CD14-positive monocyte (primary cell): Measurements from ENCODE around the gene FKBP4. TPM values are rescaled to one million over a fixed set of nuclear protein-coding genes. Genes with fewer than 3 reads are reported as not detected.

Experiments used
- DNase-seq, 3 donors: peaks; one replicate each; pipeline ENCODE4 v3.0.0-alpha.2; 2011 to 2022
- H2AFZ ChIP-seq: 2 replicates; pipeline ENCODE4 v1.6.0; 2012; ENCODE audit warnings: mild to moderate bottlenecking, low read depth, low read length, inconsistent platforms; ENCODE audit not compliant: insufficient read depth, poor library complexity, severe bottlenecking
- H3K27ac ChIP-seq, 2 donors: 1 replicate in 1 of 2; 2 replicates in 1 of 2; pipeline ENCODE4 v1.5.1; 2012 to 2013; ENCODE audit warnings: low read length in 2 of 2, control low read depth in 1 of 2, inconsistent platforms in 1 of 2, low read depth in 1 of 2, mild to moderate bottlenecking in 1 of 2
- H3K27me3 ChIP-seq, 2 donors: one replicate each; pipeline versions ENCODE4 v1.6.0 to v1.6.1; 2011 to 2013; ENCODE audit warnings: low read length in 2 of 2; ENCODE audit not compliant: control insufficient read depth in 2 of 2, insufficient read depth in 2 of 2
- H3K36me3 ChIP-seq, 2 donors: replicated peaks in 1 of 2; 1 replicate in 1 of 2; 2 replicates in 1 of 2; pipeline versions ENCODE4 v1.5.1 to v1.6.1; 2012 to 2013; ENCODE audit warnings: low read length in 2 of 2, control low read depth in 1 of 2, inconsistent platforms in 1 of 2, mild to moderate bottlenecking in 1 of 2; ENCODE audit not compliant: insufficient read depth in 2 of 2, control insufficient read depth in 1 of 2
- H3K4me1 ChIP-seq, 2 donors: 1 replicate in 1 of 2; 2 replicates in 1 of 2; pipeline versions ENCODE4 v1.5.1 to v1.6.1; 2012 to 2013; ENCODE audit warnings: low read length in 2 of 2, control low read depth in 1 of 2, inconsistent platforms in 1 of 2, mild to moderate bottlenecking in 1 of 2, moderate library complexity in 1 of 2; ENCODE audit not compliant: insufficient read depth in 2 of 2, control insufficient read depth in 1 of 2
- H3K4me2 ChIP-seq: replicated peaks from 2 replicates; pipeline ENCODE3; 2012; ENCODE audit warnings: low read length, moderate library complexity, mild to moderate bottlenecking; ENCODE audit not compliant: poor library complexity, severe bottlenecking; ENCODE audit errors: extremely low read depth
- H3K4me3 ChIP-seq, 3 experiments: fragments of 200-600 bp in 1 of 3; sonication (generic) in 1 of 3; replicated peaks in 1 of 3; 1 replicate in 2 of 3; 2 replicates in 1 of 3; pipeline ENCODE4 v1.5.1; 2011 to 2013; ENCODE audit warnings: low read length in 3 of 3, mild to moderate bottlenecking in 3 of 3, control low read depth in 2 of 3, low read depth in 2 of 3, inconsistent platforms in 1 of 3, moderate library complexity in 1 of 3
- H3K79me2 ChIP-seq: 2 replicates; pipeline ENCODE4 v1.6.0; 2012; ENCODE audit warnings: mild to moderate bottlenecking, control low read depth, inconsistent platforms, low read length, moderate library complexity; ENCODE audit not compliant: insufficient read depth
- H3K9ac ChIP-seq: 2 replicates; pipeline ENCODE4 v1.6.0; 2017; ENCODE audit warnings: low read length, mild to moderate bottlenecking; ENCODE audit not compliant: insufficient read depth, poor library complexity, severe bottlenecking
- H3K9me3 ChIP-seq, 2 donors: replicated peaks in 1 of 2; 1 replicate in 1 of 2; 2 replicates in 1 of 2; pipeline versions ENCODE4 v1.5.1 to v1.6.1; 2012 to 2013; ENCODE audit warnings: low read length in 2 of 2, control low read depth in 1 of 2; ENCODE audit not compliant: control insufficient read depth in 1 of 2, insufficient read depth in 1 of 2
- H4K20me1 ChIP-seq: 2 replicates; pipeline ENCODE4 v1.6.0; 2012; ENCODE audit warnings: mild to moderate bottlenecking, low read length, control low read depth, moderate library complexity; ENCODE audit not compliant: insufficient read depth
- H3K27ac Mint-ChIP-seq, 7 donors: one replicate each; pipeline ENCODE4 v1.8.0; 2020; ENCODE audit warnings: mild to moderate bottlenecking in 7 of 7, mixed read lengths in 7 of 7, moderate library complexity in 6 of 7, inconsistent platforms in 2 of 7
- H3K27me3 Mint-ChIP-seq, 3 donors: one replicate each; pipeline ENCODE4 v1.8.0; 2021 to 2022; ENCODE audit warnings: low read depth in 3 of 3, mild to moderate bottlenecking in 3 of 3, mixed read lengths in 3 of 3, moderate library complexity in 3 of 3, inconsistent platforms in 1 of 3
- H3K36me3 Mint-ChIP-seq, 2 donors: one replicate each; pipeline ENCODE4 v1.8.0; 2020; ENCODE audit warnings: mixed read lengths in 2 of 2, inconsistent platforms in 1 of 2, mild to moderate bottlenecking in 1 of 2
- H3K4me1 Mint-ChIP-seq: one replicate; pipeline ENCODE4 v1.8.0; 2020; ENCODE audit warnings: mild to moderate bottlenecking, mixed read lengths
- H3K4me3 Mint-ChIP-seq, 2 donors: one replicate each; pipeline ENCODE4 v1.8.0; 2020; ENCODE audit warnings: mild to moderate bottlenecking in 2 of 2, mixed read lengths in 2 of 2, moderate library complexity in 1 of 2
- H3K9me3 Mint-ChIP-seq, 7 donors: one replicate each; pipeline ENCODE4 v1.8.0; 2020 to 2022; ENCODE audit warnings: mixed read lengths in 7 of 7, mild to moderate bottlenecking in 6 of 7, moderate library complexity in 6 of 7, inconsistent platforms in 2 of 7
- CTCF ChIP-seq: fragments of 200-600 bp; IDR thresholded peaks from one replicate; pipeline ENCODE4 v1.8.0; 2022; ENCODE audit warnings: antibody characterized with exemption, mild to moderate bottlenecking
- WGBS: methylation state at CpG from one replicate; pipeline ENCODE4 v1.1.5; 2013; ENCODE audit warnings: missing lambda C conversion rate; ENCODE audit not compliant: insufficient coverage; 5-methylcytosine and 5-hydroxymethylcytosine counted together
- intact Hi-C, 2 donors: fragments of 100-400 bp; cut with micrococcal nuclease; formaldehyde crosslinking; loops; one replicate each; pipeline versions ENCODE4 v1.15.0 to v1.15.1; 2023
- polyA plus RNA-seq, 3 donors: library from polyadenylated mRNA; depleted of rRNA in 1 of 3; unstranded in 2 of 3; stranded (reverse) in 1 of 3; fragments of 300-500 nt in 2 of 3; fragments of >200 nt in 1 of 3; fragmentation: Illumina TruSeq in 2 of 3; gene quantifications; 1 replicate in 2 of 3; 2 replicates in 1 of 3; pipeline ENCODE4 v1.2.3, GENCODE V29; 2012 to 2021

Gene FKBP4
- polyA plus RNA-seq, 3 donors, result 19.3 to 22.1 (median 20.1) TPM

GRCh38 chr12:2833327-2833726 is 38.6 kb downstream of the FKBP4 start:
- no peaks in the 10 kb centered on the region for H3K79me2 ChIP-seq
- 100% methylated on average over 3 of the region's 5 CpGs for WGBS
- Mint-ChIP-seq H3K27me3 (peaks cover 1 to 9% (median 4%) of the 10 kb centered on the region in 3 donors), H3K4me1 (peaks cover 10% of the 10 kb centered on the region), H3K27ac (no peak overlapping the region), H3K36me3 (peaks cover 39 to 48% of the 10 kb centered on the region in 2 donors), H3K9me3 (peaks cover 0 to 1% (median 0%) of the 10 kb centered on the region in 7 donors), H3K4me3 (no peak overlapping the region)
- intact Hi-C loops, result no loop called here
- no peaks in the 10 kb centered on the region for H4K20me1 ChIP-seq
- H3K27me3 ChIP-seq, result peaks cover 0 to 4% of the 10 kb centered on the region in 2 donors
- H2AFZ ChIP-seq, result no peak overlapping the region
- H3K9ac ChIP-seq, result no peak overlapping the region
- H3K27ac ChIP-seq, result no peak overlapping the region
- DNase-seq, result no peak
- no peaks in the 10 kb centered on the region for H3K9me3 ChIP-seq
- no peak overlapping the region for H3K4me2 ChIP-seq
- no peak for TF ChIP-seq CTCF
- no peak overlapping the region for H3K4me3 ChIP-seq
- no peaks in the 10 kb centered on the region for H3K4me1 ChIP-seq
- peaks cover 6 to 50% of the 10 kb centered on the region in 2 donors for H3K36me3 ChIP-seq

DNA sequence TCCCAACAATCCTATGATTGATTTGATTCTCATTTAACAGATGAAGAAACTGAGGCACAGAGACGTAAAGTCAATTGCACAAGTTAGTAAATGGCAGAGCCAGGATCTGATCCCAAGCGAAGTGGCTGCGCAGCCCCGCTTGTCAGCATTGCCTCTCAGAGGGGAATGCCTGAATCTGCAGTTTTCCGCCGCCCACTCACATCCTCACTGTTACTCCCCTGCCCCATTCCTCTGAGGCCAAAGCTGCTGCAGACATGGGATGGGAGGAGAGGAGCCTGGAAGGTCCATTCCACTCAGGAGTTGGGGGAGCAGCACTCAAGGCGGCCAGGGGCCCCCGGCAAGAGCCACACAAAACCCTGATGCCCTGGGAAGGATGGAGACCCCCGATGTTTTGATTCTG is 39.0 kb downstream of the FKBP4 start:
- H3K27me3 ChIP-seq, result peaks cover 0 to 4% of the 10 kb centered on the region in 2 donors
- H3K4me3 ChIP-seq, result no peak overlapping the region
- H4K20me1 ChIP-seq, result no peaks in the 10 kb centered on the region
- peaks cover 1 to 9% (median 4%) of the 10 kb centered on the region in 3 donors for H3K27me3 Mint-ChIP-seq
- no peak overlapping the region for H3K27ac ChIP-seq
- H3K9me3 Mint-ChIP-seq, result peaks cover 0 to 1% (median 0%) of the 10 kb centered on the region in 7 donors
- no peaks in the 10 kb centered on the region for H3K9me3 ChIP-seq
- no peak overlapping the region for H3K4me2 ChIP-seq
- H3K27ac Mint-ChIP-seq, result peak overlapping the region in 1 of 7 donors; percentile 5
- H3K9ac ChIP-seq, result no peak overlapping the region
- H3K4me3 Mint-ChIP-seq, result no peak overlapping the region
- H3K4me1 Mint-ChIP-seq, result peaks cover 11% of the 10 kb centered on the region
- intact Hi-C loops, result no loop called here
- no peak overlapping the region for H2AFZ ChIP-seq
- H3K36me3 Mint-ChIP-seq, result peaks cover 35 to 45% of the 10 kb centered on the region in 2 donors
- no peak for DNase-seq
- H3K4me1 ChIP-seq, result no peaks in the 10 kb centered on the region
- H3K79me2 ChIP-seq, result no peaks in the 10 kb centered on the region
- no peak for TF ChIP-seq CTCF
- H3K36me3 ChIP-seq, result peaks cover 6 to 50% of the 10 kb centered on the region in 2 donors
- 98% methylated on average over 5 of the region's 9 CpGs for WGBS
